Immature natural killer cell (primary cell): ENCODE data around the gene PIGQ. TPM values are rescaled to one million over a fixed set of nuclear protein-coding genes. Genes with fewer than 3 reads are reported as not detected.

Source experiments
- DNase-seq, 3 donors: peaks; one replicate each; pipeline ENCODE4 v3.0.0; 2022; ENCODE audit warnings: mixed read lengths in 1 of 3
- H3K27ac Mint-ChIP-seq, 6 donors: one replicate each; pipeline ENCODE4 v1.8.0; 2020; ENCODE audit warnings: mixed read lengths in 6 of 6, mild to moderate bottlenecking in 5 of 6, inconsistent platforms in 4 of 6, moderate library complexity in 3 of 6
- H3K27me3 Mint-ChIP-seq, 3 donors: one replicate each; pipeline ENCODE4 v1.8.0; 2020 to 2021; ENCODE audit warnings: low read depth in 3 of 3, mild to moderate bottlenecking in 3 of 3, mixed read lengths in 3 of 3, moderate library complexity in 3 of 3, inconsistent platforms in 1 of 3
- H3K36me3 Mint-ChIP-seq, 3 donors: one replicate each; pipeline ENCODE4 v1.8.0; 2020; ENCODE audit warnings: mixed read lengths in 3 of 3, inconsistent platforms in 2 of 3, mild to moderate bottlenecking in 2 of 3
- H3K4me1 Mint-ChIP-seq, 2 donors: one replicate each; pipeline ENCODE4 v1.8.0; 2020; ENCODE audit warnings: inconsistent platforms in 2 of 2, mild to moderate bottlenecking in 2 of 2, mixed read lengths in 2 of 2, moderate library complexity in 1 of 2
- H3K4me3 Mint-ChIP-seq, 5 donors: one replicate each; pipeline ENCODE4 v1.8.0; 2020; ENCODE audit warnings: mild to moderate bottlenecking in 5 of 5, mixed read lengths in 5 of 5, inconsistent platforms in 3 of 5, moderate library complexity in 3 of 5
- H3K9me3 Mint-ChIP-seq, 6 donors: one replicate each; pipeline ENCODE4 v1.8.0; 2020; ENCODE audit warnings: mild to moderate bottlenecking in 6 of 6, mixed read lengths in 6 of 6, inconsistent platforms in 4 of 6, moderate library complexity in 3 of 6
- polyA plus RNA-seq, 3 donors: library from polyadenylated mRNA; unstranded; fragments of 300-500 nt; fragmentation: Illumina TruSeq; gene quantifications; one replicate each; pipeline ENCODE4 v1.2.3, GENCODE V29; 2021

The PIGQ gene
- polyA plus RNA-seq, 3 donors from 2014 or later, result 10.5 to 17.7 (median 12.6) TPM

DNA sequence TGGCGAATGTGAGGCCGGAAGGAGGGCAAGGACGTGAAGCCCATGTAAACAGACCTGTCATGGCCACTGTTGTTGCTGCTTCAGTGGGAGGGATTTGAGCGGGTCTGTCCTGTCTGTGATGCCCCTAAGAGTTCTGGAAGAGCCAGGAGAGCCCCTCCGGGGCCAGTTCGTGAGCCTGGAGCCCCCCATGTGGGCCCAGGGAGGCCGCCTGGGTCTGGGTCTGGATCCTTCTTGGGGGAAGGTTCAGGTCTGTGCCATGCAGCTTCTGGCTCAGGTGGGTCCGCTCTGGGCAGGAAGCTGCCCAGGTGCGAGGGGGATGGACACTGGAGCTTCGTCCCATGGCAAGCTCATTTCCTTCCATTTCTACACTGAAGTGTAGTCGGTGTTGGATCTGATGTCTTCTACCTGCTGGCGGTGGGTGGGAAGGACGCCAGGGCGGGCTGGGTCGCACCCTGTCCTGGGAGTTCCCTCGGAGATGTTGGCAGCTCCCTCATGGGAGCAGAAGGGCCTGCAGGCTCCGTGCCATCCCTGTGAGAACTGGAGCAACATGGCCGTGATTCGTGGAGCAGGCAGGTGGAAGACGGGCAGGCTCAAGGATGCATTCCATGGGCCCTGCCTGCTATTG is 49.8 kb downstream of the PIGQ start:
- peaks cover 0 to 2% of the 10 kb centered on the region in 2 donors for H3K4me1 Mint-ChIP-seq
- no peak overlapping the region for H3K27ac Mint-ChIP-seq
- no peak overlapping the region for H3K4me3 Mint-ChIP-seq
- no peaks in the 10 kb centered on the region for H3K36me3 Mint-ChIP-seq
- DNase-seq, result no peak
- peaks cover 0 to 2% (median 0%) of the 10 kb centered on the region in 3 donors for H3K27me3 Mint-ChIP-seq
- H3K9me3 Mint-ChIP-seq, result no peaks in the 10 kb centered on the region

GRCh38 chr16:620700-621525 is 51.1 kb downstream of the PIGQ start:
- Mint-ChIP-seq H3K27ac (no peak overlapping the region), H3K36me3 (no peaks in the 10 kb centered on the region), H3K4me3 (no peak overlapping the region), H3K9me3 (no peaks in the 10 kb centered on the region), H3K27me3 (peaks cover 0 to 2% (median 0%) of the 10 kb centered on the region in 3 donors), H3K4me1 (peaks cover 0 to 2% of the 10 kb centered on the region in 2 donors)
- DNase-seq, result no peak

GRCh38 chr16:621526-622105 is 51.8 kb downstream of the PIGQ start:
- no peak overlapping the region for H3K27ac Mint-ChIP-seq
- no peaks in the 10 kb centered on the region for H3K9me3 Mint-ChIP-seq

DNA sequence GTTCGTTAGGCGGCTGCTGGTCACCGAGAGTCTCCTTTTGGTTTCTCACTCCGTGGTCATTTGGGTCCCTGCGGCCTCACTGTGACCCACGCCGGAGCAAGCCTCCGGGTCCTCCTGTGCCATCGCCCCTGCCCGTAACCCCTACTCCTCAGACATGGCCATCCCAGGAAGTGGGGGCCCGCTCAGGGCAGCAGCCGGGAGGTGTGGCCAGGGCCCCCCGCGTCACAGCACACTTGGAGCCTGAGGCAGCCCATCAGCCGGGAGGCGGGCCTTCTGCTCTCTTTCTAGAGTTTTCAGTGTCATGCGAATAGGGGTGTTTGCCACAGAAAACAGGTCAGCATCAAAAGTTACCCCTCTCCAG is 53.1 kb downstream of the PIGQ start:
- no peak overlapping the region for H3K27ac Mint-ChIP-seq
- no peaks in the 10 kb centered on the region for H3K36me3 Mint-ChIP-seq
- no peak overlapping the region for H3K4me3 Mint-ChIP-seq
- DNase-seq, result no peak
- peaks cover 0 to 2% of the 10 kb centered on the region in 2 donors for H3K4me1 Mint-ChIP-seq
- H3K9me3 Mint-ChIP-seq, result no peaks in the 10 kb centered on the region
- H3K27me3 Mint-ChIP-seq, result peaks cover 0 to 2% (median 0%) of the 10 kb centered on the region in 3 donors

More at GRCh38 chr16:621526-622105, 51.8 kb downstream of the PIGQ start:
- peaks cover 0 to 2% (median 0%) of the 10 kb centered on the region in 3 donors for H3K27me3 Mint-ChIP-seq
- DNase-seq, result no peak
- H3K36me3 Mint-ChIP-seq, result no peaks in the 10 kb centered on the region
- H3K4me3 Mint-ChIP-seq, result no peak overlapping the region
- peaks cover 0 to 2% of the 10 kb centered on the region in 2 donors for H3K4me1 Mint-ChIP-seq

GRCh38 chr16:624526-625070 is 54.8 kb downstream of the PIGQ start:
- Mint-ChIP-seq H3K27me3 (peaks cover 0 to 2% (median 0%) of the 10 kb centered on the region in 3 donors), H3K4me3 (no peak overlapping the region)

GRCh38 chr16:625117-625976 is 55.6 kb downstream of the PIGQ start:
- Mint-ChIP-seq H3K27me3 (peaks cover 0 to 2% (median 0%) of the 10 kb centered on the region in 3 donors), H3K36me3 (peaks cover 0 to 5% (median 0%) of the 10 kb centered on the region in 3 donors), H3K4me3 (no peak overlapping the region), H3K4me1 (peaks cover 0 to 2% of the 10 kb centered on the region in 2 donors), H3K27ac (no peak overlapping the region), H3K9me3 (no peaks in the 10 kb centered on the region)
- no peak for DNase-seq

More at GRCh38 chr16:624526-625070, 54.8 kb downstream of the PIGQ start:
- H3K36me3 Mint-ChIP-seq, result peaks cover 0 to 5% (median 0%) of the 10 kb centered on the region in 3 donors
- H3K9me3 Mint-ChIP-seq, result no peaks in the 10 kb centered on the region
- peaks cover 0 to 2% of the 10 kb centered on the region in 2 donors for H3K4me1 Mint-ChIP-seq
- H3K27ac Mint-ChIP-seq, result no peak overlapping the region
- no peak for DNase-seq

- Mint-ChIP-seq H3K4me3 (no peak overlapping the region), H3K27me3 (peaks cover 0 to 2% (median 0%) of the 10 kb centered on the region in 3 donors), H3K9me3 (no peaks in the 10 kb centered on the region), H3K27ac (no peak overlapping the region), H3K36me3 (peaks cover 0 to 5% (median 0%) of the 10 kb centered on the region in 3 donors), H3K4me1 (peaks cover 0 to 2% of the 10 kb centered on the region in 2 donors)
- DNase-seq, result no peak
Observed at GRCh38 chr16:625977-626765, 56.4 kb downstream of the PIGQ start.

- peaks cover 0 to 5% (median 0%) of the 10 kb centered on the region in 3 donors for H3K36me3 Mint-ChIP-seq
- no peaks in the 10 kb centered on the region for H3K27me3 Mint-ChIP-seq
- DNase-seq, result no peak
- no peak overlapping the region for H3K27ac Mint-ChIP-seq
- peaks cover 0 to 2% of the 10 kb centered on the region in 2 donors for H3K4me1 Mint-ChIP-seq
- H3K4me3 Mint-ChIP-seq, result no peak overlapping the region
- H3K9me3 Mint-ChIP-seq, result no peaks in the 10 kb centered on the region
Observed at GRCh38 chr16:626787-627453, 57.2 kb downstream of the PIGQ start.

GRCh38 chr16:627454-628239 is 57.9 kb downstream of the PIGQ start:
- peaks cover 0 to 5% (median 0%) of the 10 kb centered on the region in 3 donors for H3K36me3 Mint-ChIP-seq
- DNase-seq, result no peak
- H3K4me1 Mint-ChIP-seq, result peaks cover 0 to 2% of the 10 kb centered on the region in 2 donors
- H3K4me3 Mint-ChIP-seq, result no peak overlapping the region
- H3K27ac Mint-ChIP-seq, result no peak overlapping the region
- no peaks in the 10 kb centered on the region for H3K27me3 Mint-ChIP-seq
- no peaks in the 10 kb centered on the region for H3K9me3 Mint-ChIP-seq

- H3K9me3 Mint-ChIP-seq, result no peaks in the 10 kb centered on the region
- no peak for DNase-seq
- no peak overlapping the region for H3K27ac Mint-ChIP-seq
- H3K4me3 Mint-ChIP-seq, result no peak overlapping the region
- H3K27me3 Mint-ChIP-seq, result no peaks in the 10 kb centered on the region
- H3K4me1 Mint-ChIP-seq, result peaks cover 0 to 2% of the 10 kb centered on the region in 2 donors
- H3K36me3 Mint-ChIP-seq, result peaks cover 0 to 5% (median 0%) of the 10 kb centered on the region in 3 donors
Observed at GRCh38 chr16:628321-629061, 58.7 kb downstream of the PIGQ start.

- H3K36me3 Mint-ChIP-seq, result peaks cover 0 to 5% (median 0%) of the 10 kb centered on the region in 3 donors
- H3K4me1 Mint-ChIP-seq, result no peaks in the 10 kb centered on the region
- H3K27ac Mint-ChIP-seq, result no peak overlapping the region
- H3K27me3 Mint-ChIP-seq, result no peaks in the 10 kb centered on the region
- no peaks in the 10 kb centered on the region for H3K9me3 Mint-ChIP-seq
- H3K4me3 Mint-ChIP-seq, result no peak overlapping the region
- no peak for DNase-seq
Observed at GRCh38 chr16:629185-629832, 59.5 kb downstream of the PIGQ start.
